Stimulated activated effector memory CD8-positive, alpha-beta T cell treated with anti-CD3 and anti-CD28 coated beads, Interleukin-12 subunit alpha, Interleukin-12 subunit beta, amount 100 ng/mL, for 72 hours (primary cell): Measurements from ENCODE around the gene CSF1R.

Source experiments
- ATAC-seq: fragments of 150-1000 bp; cut with Tn5 transposase; 2 replicates; pipeline ENCODE4 v1.10.0; 2021
- DNase-seq, 2 donors: peaks; one replicate each; pipeline ENCODE4 v3.0.0; 2021 to 2022; ENCODE audit warnings: low spot score in 2 of 2
- H3K27ac Mint-ChIP-seq: one replicate; pipeline ENCODE4 v1.8.0; 2022; ENCODE audit warnings: mild to moderate bottlenecking, mixed read lengths
- H3K36me3 Mint-ChIP-seq: one replicate; pipeline ENCODE4 v1.8.0; 2022; ENCODE audit warnings: mild to moderate bottlenecking, mixed read lengths
- H3K4me1 Mint-ChIP-seq: one replicate; pipeline ENCODE4 v1.8.0; 2022; ENCODE audit warnings: mixed read lengths
- H3K4me3 Mint-ChIP-seq: one replicate; pipeline ENCODE4 v1.8.0; 2022; ENCODE audit warnings: mild to moderate bottlenecking, mixed read lengths
- H3K9me3 Mint-ChIP-seq: one replicate; pipeline ENCODE4 v1.8.0; 2022; ENCODE audit warnings: mixed read lengths

Gene CSF1R

DNA sequence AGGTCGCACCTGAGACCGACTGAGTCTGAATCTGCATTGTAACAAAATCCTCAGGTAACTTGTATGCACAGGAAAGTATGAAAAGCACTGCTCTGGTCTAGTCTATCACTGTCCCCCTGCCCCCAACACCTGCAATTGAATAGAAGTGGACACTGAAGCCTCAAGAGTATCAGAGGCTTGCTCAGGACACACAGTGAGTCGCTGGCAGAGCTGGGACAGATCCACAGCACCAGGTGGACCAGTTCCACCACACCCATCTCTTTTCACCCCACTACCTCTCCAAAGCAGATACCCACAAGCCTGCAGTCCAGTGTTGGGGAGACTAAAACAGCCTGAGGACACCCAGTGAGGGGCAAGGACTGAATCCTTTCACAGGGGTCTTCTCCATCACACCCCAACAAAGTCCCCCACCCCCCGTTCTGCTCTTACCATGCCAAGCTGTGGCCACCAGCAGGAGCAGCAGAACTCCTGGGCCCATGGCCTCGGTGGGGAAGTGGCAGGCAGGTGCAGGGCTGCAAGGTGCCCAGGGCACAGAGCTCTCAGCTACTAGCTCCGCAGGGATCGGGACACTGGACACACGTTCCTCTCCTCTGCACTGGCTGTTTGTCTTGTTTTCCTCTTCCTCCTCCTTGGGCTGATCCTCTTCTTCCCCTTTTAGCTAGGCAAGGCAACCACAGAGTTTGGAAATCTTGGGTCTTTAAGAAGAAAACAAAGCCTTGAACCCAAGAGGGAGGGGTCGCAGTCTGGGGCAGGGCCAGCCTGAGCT lies at the start of gene CSF1R:
Gene CSF1R (minus strand): TSS at position 605 of the 766 bp plus-strand sequence. CDS start 127 bp downstream, at position 478.
- Mint-ChIP-seq H3K36me3 (no peaks in the 10 kb centered on the region), H3K4me3 (no peak within 1 kb of the TSS), H3K9me3 (no peaks in the 10 kb centered on the region), H3K27ac (no peak within 1 kb of the TSS), H3K4me1 (peaks cover 5% of the 10 kb centered on the region)
- peak in 1 of 2 donors; percentile 35 for DNase-seq
- ATAC-seq, result no peak

DNA sequence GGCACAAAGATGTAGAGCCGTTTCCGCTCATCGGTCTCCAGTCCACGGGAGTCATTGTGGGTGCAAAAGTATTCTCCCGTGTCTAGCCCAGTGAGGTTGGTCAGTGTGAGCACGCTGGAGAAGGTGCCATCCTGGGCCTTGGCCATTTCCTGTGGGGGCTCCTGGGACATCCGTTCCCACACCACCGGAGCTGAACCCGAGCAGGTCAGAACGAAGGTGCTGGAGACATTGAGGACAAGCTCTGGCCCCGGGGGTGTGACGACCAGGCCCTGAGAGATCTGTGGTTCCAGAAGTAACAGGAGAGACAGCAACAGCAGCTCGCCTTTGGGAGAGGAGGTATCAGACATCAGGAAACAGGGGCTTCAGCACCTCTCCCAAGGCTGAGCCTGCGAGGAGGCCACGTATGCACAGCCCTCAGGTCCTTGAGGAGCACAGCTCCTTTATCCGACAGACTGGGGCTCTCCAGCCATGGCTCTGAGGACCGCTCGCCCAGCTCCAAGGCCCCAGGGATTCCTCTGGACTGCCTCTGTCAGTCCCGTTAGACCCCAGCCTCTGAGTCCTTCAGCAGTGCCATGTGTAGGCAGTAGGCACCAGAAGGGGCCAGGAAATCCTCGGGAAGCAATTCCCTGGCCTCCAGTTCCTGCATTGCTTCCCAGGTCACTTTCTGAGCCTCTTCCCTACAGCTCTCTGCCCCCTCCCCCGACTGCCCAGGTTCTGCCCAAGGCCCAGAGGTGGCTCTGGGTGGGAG lies 49.4 kb upstream of the CSF1R start:
- Mint-ChIP-seq H3K9me3 (no peaks in the 10 kb centered on the region), H3K4me3 (no peak overlapping the region), H3K36me3 (no peaks in the 10 kb centered on the region), H3K4me1 (peaks cover 6% of the 10 kb centered on the region), H3K27ac (no peak overlapping the region)
- no peak for DNase-seq
- ATAC-seq, result no peak

DNA sequence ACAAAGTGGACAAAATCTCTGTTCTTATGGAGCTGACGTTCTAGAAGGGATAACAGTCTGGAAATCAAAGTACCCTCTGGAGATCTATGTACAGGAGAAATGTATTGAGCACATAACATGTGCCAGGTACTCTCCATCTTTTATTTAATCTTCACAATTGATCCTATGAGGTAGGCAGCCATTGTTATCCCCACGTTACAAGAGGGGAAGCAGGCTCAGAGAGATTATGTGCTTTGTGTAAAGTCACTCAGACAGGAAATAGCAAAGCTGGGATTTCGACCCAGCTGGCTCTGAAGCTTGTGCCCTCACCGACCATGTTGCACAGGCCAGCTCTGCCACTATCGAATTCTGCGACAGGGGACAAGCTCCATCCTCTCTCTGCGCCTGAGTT lies 47.8 kb upstream of the CSF1R start:
- no peak overlapping the region for H3K4me3 Mint-ChIP-seq

DNA sequence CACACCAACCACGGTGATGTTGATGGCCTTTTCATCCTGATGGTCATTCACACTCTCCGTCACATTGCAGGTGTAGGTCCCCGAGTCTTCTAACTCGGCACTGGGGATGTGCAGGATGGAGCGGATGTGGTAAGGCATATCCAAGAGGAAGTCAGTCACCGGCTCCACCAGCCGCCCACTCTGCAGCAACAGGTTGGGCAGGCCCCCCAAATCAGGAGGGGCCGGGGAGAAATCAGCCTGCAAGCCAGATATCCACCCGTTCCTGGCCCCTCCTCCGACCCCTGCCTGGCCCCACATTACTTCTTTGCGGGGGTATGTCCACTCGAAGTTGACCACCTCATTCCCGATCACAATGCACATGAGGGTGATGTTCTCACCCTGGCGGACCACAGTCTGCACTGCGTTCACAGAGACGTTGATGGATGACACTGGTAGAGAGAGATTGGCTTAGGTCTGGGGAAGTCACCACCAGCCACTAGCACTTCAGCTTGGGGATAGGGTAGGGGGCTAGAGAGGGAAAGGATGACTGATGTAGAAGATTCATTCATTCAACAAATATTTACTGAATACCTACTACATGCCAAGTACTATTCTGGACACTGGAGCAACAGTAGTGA lies 47.3 kb upstream of the CSF1R start:
- H3K4me1 Mint-ChIP-seq, result peaks cover 10% of the 10 kb centered on the region
- H3K4me3 Mint-ChIP-seq, result no peak overlapping the region
- no peaks in the 10 kb centered on the region for H3K9me3 Mint-ChIP-seq
- DNase-seq, result no peak
- ATAC-seq, result no peak
- H3K36me3 Mint-ChIP-seq, result no peaks in the 10 kb centered on the region
- H3K27ac Mint-ChIP-seq, result no peak overlapping the region

More for the DNA sequence above, 47.8 kb upstream of the CSF1R start:
- no peak for DNase-seq
- Mint-ChIP-seq H3K9me3 (no peaks in the 10 kb centered on the region), H3K4me1 (peaks cover 10% of the 10 kb centered on the region), H3K27ac (no peak overlapping the region), H3K36me3 (no peaks in the 10 kb centered on the region)
- no peak for ATAC-seq

DNA sequence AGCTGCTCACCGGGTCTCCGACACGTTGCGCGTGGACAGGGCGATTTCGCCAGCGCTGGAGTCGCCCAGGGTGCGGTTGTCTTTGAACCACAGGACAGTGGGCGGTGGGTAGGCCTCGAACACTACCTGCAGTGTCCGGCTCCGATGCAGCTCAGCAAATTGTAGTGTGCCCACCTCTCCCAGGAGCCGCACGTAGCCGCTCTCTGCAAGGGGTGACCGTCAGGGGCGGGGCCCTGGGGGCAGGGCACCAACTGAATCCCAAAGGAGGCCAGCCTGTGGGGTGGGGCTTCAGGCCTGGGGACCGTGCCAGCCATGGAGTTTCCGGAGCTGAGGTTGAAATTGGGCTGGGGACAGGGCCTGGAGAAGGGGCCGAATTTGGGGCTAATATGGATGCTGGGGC lies 46.4 kb upstream of the CSF1R start:
- H3K9me3 Mint-ChIP-seq, result no peaks in the 10 kb centered on the region
- no peak overlapping the region for H3K4me3 Mint-ChIP-seq
- peaks cover 10% of the 10 kb centered on the region for H3K4me1 Mint-ChIP-seq
- ATAC-seq (no peak), DNase-seq (no peak)
- no peaks in the 10 kb centered on the region for H3K36me3 Mint-ChIP-seq
- no peak overlapping the region for H3K27ac Mint-ChIP-seq

DNA sequence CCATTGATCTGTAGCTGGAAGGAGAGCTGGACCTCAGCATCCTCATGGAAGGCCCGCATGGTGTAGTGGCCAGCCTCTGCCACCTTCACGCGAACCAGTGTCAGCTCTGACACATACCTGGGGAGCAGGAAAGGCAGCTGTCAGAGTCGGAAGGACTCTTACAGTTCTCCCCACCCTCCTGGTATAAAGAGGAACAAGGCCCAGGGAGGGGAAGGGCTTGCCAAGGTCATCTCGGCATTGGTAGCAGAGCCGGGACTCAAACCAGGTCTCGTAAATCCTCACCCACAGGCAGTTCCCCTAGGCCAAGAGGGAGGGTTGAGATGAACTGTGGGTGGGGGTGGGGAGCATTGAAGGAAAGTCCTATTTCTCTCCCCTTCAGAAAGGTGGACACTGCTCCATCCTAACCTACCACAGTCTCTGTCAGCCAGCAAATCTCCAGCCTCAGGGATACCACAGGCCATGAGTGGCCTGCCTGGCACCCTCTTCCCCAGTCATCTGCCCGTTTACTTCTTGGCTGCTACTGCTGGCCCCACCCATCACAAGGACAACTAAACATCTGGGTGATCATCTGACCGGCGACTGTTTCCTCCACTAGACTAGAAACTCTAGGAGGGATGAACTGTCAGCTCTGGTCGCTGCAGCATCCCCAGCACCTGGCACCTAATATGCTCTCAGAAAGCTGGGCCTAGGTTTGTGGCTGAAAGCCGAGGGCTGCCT lies 45.8 kb upstream of the CSF1R start:
- H3K4me1 Mint-ChIP-seq, result peaks cover 10% of the 10 kb centered on the region
- H3K36me3 Mint-ChIP-seq, result no peaks in the 10 kb centered on the region
- DNase-seq (no peak), ATAC-seq (no peak)
- H3K27ac Mint-ChIP-seq, result no peak overlapping the region
- H3K4me3 Mint-ChIP-seq, result no peak overlapping the region
- H3K9me3 Mint-ChIP-seq, result no peaks in the 10 kb centered on the region

DNA sequence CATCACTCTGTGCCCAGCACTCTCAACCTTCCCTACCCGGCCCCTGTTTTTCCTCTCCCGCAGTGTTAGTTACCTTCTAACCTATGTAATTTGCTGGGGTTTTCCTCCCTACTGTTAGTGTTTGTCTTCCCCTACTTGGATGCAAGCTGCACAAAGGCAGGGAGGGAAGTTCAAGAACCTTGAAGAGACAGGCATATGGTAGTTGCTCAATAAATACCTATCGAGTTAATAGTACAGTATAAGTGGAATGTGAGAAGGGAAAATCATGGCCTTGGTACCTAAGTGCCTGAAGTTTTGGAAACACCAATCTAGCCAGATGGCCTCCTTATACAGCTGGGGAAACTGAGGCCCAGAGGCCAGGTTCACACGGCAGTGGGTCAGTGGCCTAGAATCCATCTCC lies 45.1 kb upstream of the CSF1R start:
- H3K9me3 Mint-ChIP-seq, result no peaks in the 10 kb centered on the region
- peak overlapping the region; percentile 9 for H3K27ac Mint-ChIP-seq
- H3K4me1 Mint-ChIP-seq, result peaks cover 10% of the 10 kb centered on the region
- no peaks in the 10 kb centered on the region for H3K36me3 Mint-ChIP-seq
- no peak for ATAC-seq
- no peak for DNase-seq
- H3K4me3 Mint-ChIP-seq, result no peak overlapping the region

DNA sequence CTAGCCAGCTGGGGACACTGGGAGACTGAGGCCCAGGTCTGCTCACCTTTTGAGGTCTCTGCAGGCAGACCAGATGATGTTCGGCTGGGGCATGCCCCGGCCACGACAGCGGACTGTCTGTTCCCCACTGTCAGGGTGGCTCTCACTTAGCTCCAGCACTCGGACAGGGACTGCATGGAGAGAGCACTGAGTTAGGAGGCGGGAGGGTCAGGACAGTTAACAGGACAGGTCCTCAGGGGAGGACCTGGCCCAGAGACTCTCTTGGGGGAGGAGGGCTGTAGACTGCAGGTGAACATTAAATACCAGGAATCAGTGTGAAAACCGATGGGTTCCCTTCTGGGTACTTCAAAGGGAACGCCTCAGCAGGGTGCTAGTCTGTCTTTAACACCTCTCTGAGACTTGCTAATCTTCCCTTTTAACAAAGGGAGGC lies 44.2 kb upstream of the CSF1R start:
- Mint-ChIP-seq H3K36me3 (no peaks in the 10 kb centered on the region), H3K9me3 (no peaks in the 10 kb centered on the region), H3K27ac (no peak overlapping the region), H3K4me3 (no peak overlapping the region), H3K4me1 (peaks cover 10% of the 10 kb centered on the region)
- ATAC-seq (no peak), DNase-seq (no peak)

DNA sequence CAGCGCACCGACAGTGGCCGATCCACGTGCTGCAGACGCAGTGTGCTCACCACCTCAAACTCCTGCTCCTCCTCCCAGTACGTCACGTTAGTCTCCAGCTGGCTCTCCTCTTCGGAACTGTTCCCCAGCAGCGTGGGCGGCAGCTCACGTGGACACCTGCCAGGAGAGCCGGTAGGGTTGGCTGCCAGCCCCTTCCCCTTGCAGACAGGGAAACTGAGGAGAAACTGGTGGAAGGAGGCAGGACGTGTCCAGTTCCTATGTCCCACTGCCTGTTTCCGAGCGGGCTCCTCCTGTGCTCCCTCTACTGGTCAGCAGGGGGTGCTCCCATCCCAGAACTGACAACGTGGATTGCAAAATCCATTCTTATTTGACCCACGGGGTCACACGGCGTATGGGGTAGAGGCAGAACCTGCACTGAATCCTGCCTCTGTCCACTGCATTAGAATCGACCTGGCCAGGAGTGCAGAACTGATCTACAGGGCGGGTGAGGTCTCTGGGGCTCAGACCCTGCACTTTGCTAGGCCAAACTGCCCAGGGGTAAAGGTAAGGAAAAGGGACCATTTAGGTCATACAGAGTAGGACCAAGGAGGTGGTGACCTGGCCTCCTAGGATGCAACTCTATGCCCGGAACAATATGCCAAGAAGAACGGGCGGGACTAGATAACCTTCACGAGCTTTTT lies 43.6 kb upstream of the CSF1R start:
- peak; percentile 31 to 81 for DNase-seq
- Mint-ChIP-seq H3K4me3 (no peak overlapping the region), H3K27ac (no peak overlapping the region), H3K4me1 (peaks cover 10% of the 10 kb centered on the region), H3K9me3 (no peaks in the 10 kb centered on the region), H3K36me3 (no peaks in the 10 kb centered on the region)
- ATAC-seq, result peak; percentile 62

DNA sequence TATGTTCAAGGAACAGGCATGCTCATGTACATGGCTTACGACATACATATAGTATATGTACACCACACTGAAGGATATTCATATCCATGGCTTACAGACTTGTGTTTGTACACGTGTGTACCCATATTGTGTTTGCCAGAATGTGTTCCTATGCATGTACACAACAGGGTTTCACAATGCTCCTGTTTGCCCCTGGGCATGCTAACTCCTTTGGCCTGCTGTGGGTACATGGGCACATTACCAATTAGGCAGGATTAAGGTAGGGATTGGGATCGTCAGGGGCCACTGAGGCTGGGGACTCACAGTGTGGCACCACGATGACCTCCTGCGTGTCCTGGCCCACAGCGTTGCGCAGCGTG lies 43.1 kb upstream of the CSF1R start:
- ATAC-seq (no peak), DNase-seq (no peak)
- Mint-ChIP-seq H3K27ac (no peak overlapping the region), H3K4me1 (peaks cover 10% of the 10 kb centered on the region), H3K36me3 (no peaks in the 10 kb centered on the region), H3K4me3 (no peak overlapping the region), H3K9me3 (no peaks in the 10 kb centered on the region)

DNA sequence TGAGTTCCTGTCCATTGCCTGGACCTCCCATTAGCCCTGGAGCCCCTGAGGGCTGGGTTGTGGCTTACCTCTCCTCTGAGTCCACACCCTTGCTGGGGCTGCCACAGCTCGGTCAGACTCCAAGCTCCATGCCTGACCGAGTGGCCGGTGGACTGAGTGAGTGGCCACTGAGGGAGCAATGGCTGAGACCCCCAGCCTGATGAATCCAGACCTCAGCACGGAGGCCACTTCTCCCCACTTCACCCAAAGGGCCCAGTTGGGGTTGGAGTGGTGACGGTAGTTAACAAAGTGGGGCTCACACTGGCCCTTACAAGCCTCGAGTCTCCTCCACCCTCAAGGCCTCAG lies 40.5 kb upstream of the CSF1R start:
- Mint-ChIP-seq H3K9me3 (no peaks in the 10 kb centered on the region), H3K4me3 (no peak overlapping the region), H3K36me3 (no peaks in the 10 kb centered on the region), H3K27ac (peak overlapping the region; percentile 32), H3K4me1 (peaks cover 15% of the 10 kb centered on the region)
- DNase-seq (no peak), ATAC-seq (no peak)

DNA sequence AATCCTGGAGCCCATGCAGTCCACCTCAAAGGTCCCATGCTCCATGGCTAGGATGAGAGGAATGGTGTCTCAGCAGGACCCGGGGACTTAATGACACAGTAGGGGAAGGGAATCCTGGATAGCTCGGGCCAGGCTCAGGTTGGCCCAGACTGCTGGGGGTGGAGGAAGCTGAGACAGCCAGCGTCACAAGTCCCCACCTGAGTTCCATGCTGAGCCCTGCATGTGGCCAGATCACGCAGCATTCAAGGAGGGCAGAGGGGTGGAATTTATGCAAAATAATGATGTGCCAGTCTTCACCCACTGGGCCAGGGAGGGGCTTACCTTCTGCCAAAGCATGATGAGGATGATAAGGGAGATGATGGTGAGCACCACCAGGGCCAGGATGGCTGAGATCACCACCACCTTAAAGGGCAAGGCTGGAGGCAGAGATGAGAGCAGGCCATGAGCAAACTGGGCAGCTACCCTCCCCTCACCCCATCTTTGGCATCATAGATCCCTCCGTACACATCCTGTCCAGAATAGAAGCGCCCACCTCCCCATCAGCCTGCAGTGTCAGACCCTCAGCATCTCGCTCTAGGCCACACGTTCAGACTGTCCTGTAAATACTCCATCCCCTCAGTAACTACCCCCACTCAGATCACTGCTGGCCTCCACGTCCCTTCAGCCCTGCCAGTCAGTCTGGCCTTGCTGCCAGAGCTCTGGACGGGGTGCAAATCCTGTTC lies 40.0 kb upstream of the CSF1R start:
- H3K27ac Mint-ChIP-seq, result peak overlapping the region; percentile 32
- DNase-seq (no peak), ATAC-seq (no peak)
- H3K4me1 Mint-ChIP-seq, result peaks cover 16% of the 10 kb centered on the region
- no peaks in the 10 kb centered on the region for H3K9me3 Mint-ChIP-seq
- H3K36me3 Mint-ChIP-seq, result no peaks in the 10 kb centered on the region
- no peak overlapping the region for H3K4me3 Mint-ChIP-seq

DNA sequence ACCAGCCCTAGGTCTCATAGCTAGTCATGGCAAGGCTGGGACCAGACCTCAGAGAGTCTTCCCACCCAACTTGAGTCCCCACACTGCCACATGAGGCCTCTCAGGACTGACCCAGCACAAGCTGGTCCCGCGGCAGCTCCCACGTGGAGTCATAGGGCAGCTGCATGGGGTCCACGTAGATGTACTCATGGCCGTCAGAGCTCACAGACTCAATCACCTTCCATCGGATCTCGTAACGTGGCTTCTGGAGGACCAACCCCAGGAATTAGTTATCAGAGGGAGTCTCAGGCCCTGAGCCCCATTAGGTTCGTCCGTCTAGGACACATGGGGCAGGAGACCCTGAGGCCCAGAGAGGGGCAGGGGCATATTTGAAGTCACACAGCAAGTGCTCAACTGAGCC lies 39.0 kb upstream of the CSF1R start:
- Mint-ChIP-seq H3K9me3 (no peaks in the 10 kb centered on the region), H3K27ac (peak overlapping the region; percentile 56), H3K36me3 (no peaks in the 10 kb centered on the region), H3K4me1 (peaks cover 14% of the 10 kb centered on the region), H3K4me3 (no peak overlapping the region)
- ATAC-seq, result no peak
- DNase-seq, result no peak

DNA sequence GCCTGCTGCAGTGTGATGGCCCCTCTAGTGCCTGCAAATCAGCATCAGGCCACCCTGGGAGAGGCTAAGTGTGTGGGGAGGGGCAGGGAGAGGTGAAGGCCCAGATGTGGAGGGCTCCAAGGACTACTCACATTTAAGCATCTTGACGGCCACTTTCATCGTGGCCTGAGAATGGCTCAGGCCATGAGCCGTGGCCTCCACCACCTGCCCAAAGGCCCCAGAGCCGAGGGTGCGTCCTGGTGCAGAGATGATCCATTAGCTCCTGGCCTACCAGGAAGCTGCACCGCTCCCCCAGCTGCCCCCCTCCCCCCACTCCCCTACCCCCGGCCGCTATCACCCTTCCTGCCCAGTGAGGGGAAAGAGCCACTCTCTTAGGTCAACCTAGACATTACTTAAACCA lies 38.2 kb upstream of the CSF1R start:
- Mint-ChIP-seq H3K9me3 (no peaks in the 10 kb centered on the region), H3K4me1 (peaks cover 6% of the 10 kb centered on the region), H3K36me3 (no peaks in the 10 kb centered on the region), H3K4me3 (no peak overlapping the region), H3K27ac (peak overlapping the region; percentile 56)
- DNase-seq (no peak), ATAC-seq (no peak)
